Testis (tissue), 2 donors: ENCODE measurements around the gene DEDD.

Experiments used
- CTCF ChIP-seq, 3 experiments: fragments of 450-650 bp in 2 of 3; fragments of 200-600 bp in 1 of 3; sonication (generic) in 1 of 3; IDR thresholded peaks; one replicate each; pipeline ENCODE4 v1.5.1; 2016 to 2019; ENCODE audit warnings: antibody characterized with exemption in 3 of 3, mild to moderate bottlenecking in 2 of 3, moderate library complexity in 1 of 3
- POLR2A ChIP-seq: fragments of 450-650 bp; IDR thresholded peaks from one replicate; pipeline ENCODE4 v1.6.1; 2017; ENCODE audit warnings: antibody characterized with exemption, mild to moderate bottlenecking, moderate library complexity

- TF ChIP-seq CTCF (IDR thresholded peaks at IDR 0.05) (no peak), POLR2A (no peak)
These were observed 36.5 kb downstream of the DEDD start for GRCh38 chr1:161096015-161096414.
